GM23338 (cell line): ENCODE results near the gene SRGAP2C. TPM values are rescaled to one million over a fixed set of nuclear protein-coding genes. Genes with fewer than 3 reads are reported as not detected.
"Not testable (repeated sequence)": the region's sequence is repeated elsewhere in the genome, so short reads cannot be mapped to it uniquely, and the experiment has no call there.

Experiments
- ATAC-seq: fragments of 200-7000 bp; cut with Tn5 transposase; 3 replicates; pipeline ENCODE4 v1.9.1; 2020
- DNase-seq: peaks from one replicate; pipeline ENCODE4 v3.0.0-alpha.2; 2015; ENCODE audit warnings: low spot score
- H2AFZ ChIP-seq: fragments of 200-600 bp; sonication (generic); 2 replicates; pipeline ENCODE4 v1.8.0; 2016; ENCODE audit warnings: antibody characterized with exemption, mild to moderate bottlenecking, moderate library complexity
- H3F3A ChIP-seq: fragments of 200-600 bp; sonication (generic); replicated peaks from 2 replicates; pipeline ENCODE4 v1.8.0; 2017; ENCODE audit warnings: antibody characterized with exemption, mixed run types, low read depth
- H3K27ac ChIP-seq: fragments of 200-600 bp; sonication (generic); 2 replicates; pipeline ENCODE4 v1.6.1; 2016; ENCODE audit warnings: low read depth
- H3K27me3 ChIP-seq: fragments of 200-600 bp; sonication (generic); 2 replicates; pipeline ENCODE4 v1.8.0; 2016; ENCODE audit warnings: mild to moderate bottlenecking, mixed run types, moderate library complexity; ENCODE audit not compliant: insufficient read depth
- H3K36me3 ChIP-seq: fragments of 200-600 bp; sonication (generic); 2 replicates; pipeline ENCODE4 v1.8.0; 2016; ENCODE audit warnings: mild to moderate bottlenecking; ENCODE audit not compliant: insufficient read depth
- H3K4me1 ChIP-seq: fragments of 200-600 bp; sonication (generic); 2 replicates; pipeline ENCODE4 v1.8.0; 2016; ENCODE audit warnings: mild to moderate bottlenecking, moderate library complexity; ENCODE audit not compliant: insufficient read depth
- H3K4me2 ChIP-seq: fragments of 200-600 bp; sonication (generic); 2 replicates; pipeline ENCODE4 v1.7.1; 2017; ENCODE audit warnings: mixed run types
- H3K4me3 ChIP-seq: fragments of 200-600 bp; sonication (generic); 2 replicates; pipeline ENCODE4 v1.6.1; 2016; ENCODE audit warnings: mixed run types
- H3K79me2 ChIP-seq: fragments of 200-600 bp; sonication (generic); replicated peaks from 2 replicates; pipeline ENCODE4 v1.8.0; 2017; ENCODE audit warnings: mild to moderate bottlenecking; ENCODE audit not compliant: insufficient read depth
- H3K9me2 ChIP-seq: fragments of 200-600 bp; sonication (generic); 2 replicates; pipeline ENCODE4 v1.8.0; 2017; ENCODE audit not compliant: insufficient read depth
- H4K20me1 ChIP-seq: fragments of 200-600 bp; sonication (generic); replicated peaks from 2 replicates; pipeline ENCODE4 v1.8.0; 2017; ENCODE audit warnings: mild to moderate bottlenecking; ENCODE audit not compliant: insufficient read depth
- H3K27ac Mint-ChIP-seq: 2 replicates; pipeline ENCODE4 v1.8.0; 2020; ENCODE audit warnings: inconsistent platforms, mild to moderate bottlenecking, moderate library complexity, mixed read lengths
- H3K27me3 Mint-ChIP-seq: 3 replicates; pipeline ENCODE4 v1.8.0; 2022; ENCODE audit warnings: low read depth, mild to moderate bottlenecking, moderate library complexity, mixed read lengths, inconsistent platforms; ENCODE audit not compliant: insufficient read depth, poor library complexity
- H3K36me3 Mint-ChIP-seq: 3 replicates; pipeline ENCODE4 v1.8.0; 2021; ENCODE audit warnings: low read depth, mild to moderate bottlenecking, inconsistent platforms, moderate library complexity, mixed read lengths
- H3K4me1 Mint-ChIP-seq: 3 replicates; pipeline ENCODE4 v1.8.0; 2020; ENCODE audit warnings: mild to moderate bottlenecking, inconsistent platforms, mixed read lengths
- H3K4me3 Mint-ChIP-seq: 3 replicates; pipeline ENCODE4 v1.8.0; 2021; ENCODE audit warnings: moderate library complexity, mild to moderate bottlenecking, inconsistent platforms, mixed read lengths
- H3K9me3 Mint-ChIP-seq: 3 replicates; pipeline ENCODE4 v1.8.0; 2020; ENCODE audit warnings: moderate library complexity, mild to moderate bottlenecking, inconsistent platforms, mixed read lengths
- polyA plus RNA-seq: library from polyadenylated mRNA; unstranded; fragments of >200 nt; fragmentation: Nextera tagmentation; extraction: Ambion mirVana; gene quantifications from 2 replicates; pipeline ENCODE4 v1.2.1, GENCODE V29; 2016
- total RNA-seq: library from RNA; depleted of rRNA; stranded (reverse); fragments of >200 nt; shearing (Covaris generic); gene quantifications from 2 replicates; pipeline ENCODE4 v1.2.3, GENCODE V29; 2014

SRGAP2C gene
- total and polyA plus RNA-seq, 2 experiments from 2014 or later: 18.0 to 20.4 TPM

DNA sequence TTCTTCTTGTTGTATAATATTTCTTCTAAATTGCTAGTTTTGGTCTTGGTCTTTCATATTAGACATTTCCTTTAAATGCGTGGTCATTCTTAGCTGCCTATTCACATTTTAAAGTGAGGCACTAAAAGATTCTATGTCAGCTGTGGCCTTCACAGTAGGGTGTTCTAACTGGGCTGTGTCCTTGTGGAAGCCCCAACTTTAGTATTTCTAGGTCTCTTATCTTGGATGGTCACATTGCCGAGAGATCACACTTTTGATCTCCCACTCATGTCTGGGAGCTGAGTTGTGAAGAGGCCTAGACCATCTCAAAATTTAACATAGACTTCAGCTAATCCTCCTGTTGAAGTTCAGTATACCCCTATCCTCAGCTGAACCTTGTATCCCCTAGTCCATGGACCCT, 185.2 kb downstream of the SRGAP2C start:
- not testable (repeated sequence) for H3K4me2 ChIP-seq, H3F3A ChIP-seq, H3K27ac Mint-ChIP-seq, H2AFZ ChIP-seq, H3K4me3 ChIP-seq, H3K9me3 Mint-ChIP-seq, H3K4me1 Mint-ChIP-seq, DNase-seq, H3K79me2 ChIP-seq, H3K36me3 Mint-ChIP-seq, H3K9me2 ChIP-seq, ATAC-seq, H3K4me3 Mint-ChIP-seq, H3K36me3 ChIP-seq, H3K27me3 ChIP-seq, H3K4me1 ChIP-seq, H3K27ac ChIP-seq, H3K27me3 Mint-ChIP-seq, H4K20me1 ChIP-seq

DNA sequence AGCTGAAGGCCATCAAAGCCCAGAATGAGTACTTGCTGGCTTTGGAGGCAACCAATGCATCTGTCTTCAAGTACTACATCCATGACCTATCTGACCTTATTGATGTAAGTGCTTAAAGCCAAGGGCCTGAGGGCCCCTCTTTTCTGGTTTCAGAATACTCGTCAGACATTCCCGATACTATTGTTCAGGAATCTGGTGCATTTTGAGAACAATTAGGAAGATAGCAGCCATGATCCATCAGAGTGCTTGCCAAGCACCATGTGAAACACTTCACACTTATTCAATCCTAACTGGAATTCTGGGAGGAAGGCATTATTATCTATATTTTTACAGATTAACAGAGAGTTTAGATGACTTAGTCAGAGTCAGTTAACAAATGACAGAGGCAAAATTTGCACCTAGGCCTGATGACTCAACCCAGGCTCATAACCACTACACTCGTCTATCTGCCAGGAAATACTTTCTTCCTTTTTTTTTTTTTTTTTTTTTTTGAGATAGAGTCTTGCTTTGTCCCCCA, 190.1 kb downstream of the SRGAP2C start:
- not testable (repeated sequence) for H3K4me1 Mint-ChIP-seq, ATAC-seq, H3K4me3 Mint-ChIP-seq, H3K27me3 ChIP-seq, DNase-seq, H4K20me1 ChIP-seq, H3K27me3 Mint-ChIP-seq, H3F3A ChIP-seq, H3K4me1 ChIP-seq, H3K4me3 ChIP-seq, H3K27ac Mint-ChIP-seq, H3K9me2 ChIP-seq, H2AFZ ChIP-seq, H3K36me3 ChIP-seq, H3K27ac ChIP-seq, H3K9me3 Mint-ChIP-seq, H3K4me2 ChIP-seq, H3K36me3 Mint-ChIP-seq, H3K79me2 ChIP-seq

DNA sequence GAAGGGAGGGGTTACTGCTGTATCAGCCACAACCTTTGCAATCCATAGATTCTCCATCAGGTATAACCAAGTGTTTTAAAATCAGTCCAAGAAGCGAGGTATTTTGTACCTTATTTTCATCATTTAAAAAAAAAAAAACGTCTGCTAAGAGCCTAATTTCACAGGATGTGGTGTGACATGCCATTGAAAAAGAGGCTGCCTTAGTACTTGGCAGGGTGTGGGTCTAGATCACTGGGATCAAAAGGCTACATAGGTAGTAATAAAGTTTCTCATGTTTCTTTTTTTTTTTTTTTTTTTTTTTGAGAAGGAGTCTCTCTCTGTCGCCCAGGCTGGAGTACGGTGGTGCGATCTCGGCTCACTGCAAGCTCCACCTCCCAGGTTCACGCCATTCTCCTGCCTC, 192.2 kb downstream of the SRGAP2C start:
- not testable (repeated sequence) for H4K20me1 ChIP-seq, H3K27me3 ChIP-seq, H3K9me3 Mint-ChIP-seq, H3K36me3 ChIP-seq, H3K9me2 ChIP-seq, H3K4me1 ChIP-seq, H2AFZ ChIP-seq, H3K4me1 Mint-ChIP-seq, H3K4me2 ChIP-seq, H3K27ac Mint-ChIP-seq, ATAC-seq, H3K4me3 ChIP-seq, H3K79me2 ChIP-seq, DNase-seq, H3K36me3 Mint-ChIP-seq, H3K27me3 Mint-ChIP-seq, H3K4me3 Mint-ChIP-seq, H3K27ac ChIP-seq, H3F3A ChIP-seq

GRCh38 chr1:121378757-121379156, 194.0 kb downstream of the SRGAP2C start:
- not testable (repeated sequence) for H3K4me2 ChIP-seq

DNA sequence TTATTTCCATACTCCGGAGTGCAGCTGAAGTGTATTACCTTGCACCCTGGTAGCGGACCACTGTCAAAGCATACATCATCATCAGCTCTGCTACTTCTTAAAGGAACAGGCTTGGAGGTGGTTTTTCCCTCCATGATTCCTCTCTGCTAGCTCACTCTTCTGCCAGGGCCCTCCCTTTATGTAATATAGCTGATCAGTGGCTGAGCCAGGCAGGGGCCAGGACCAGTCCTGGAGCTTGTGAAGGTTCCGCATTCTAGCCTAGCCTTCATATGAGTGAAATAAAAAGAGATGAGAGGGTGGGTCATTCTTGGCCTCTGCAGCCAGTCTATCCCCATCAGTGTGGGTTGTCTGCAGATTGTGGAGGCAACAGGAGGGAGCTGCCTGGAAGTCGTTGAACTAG, 200.0 kb downstream of the SRGAP2C start:
- not testable (repeated sequence) for ATAC-seq, H3K4me1 Mint-ChIP-seq, H3K4me2 ChIP-seq, H3K4me3 ChIP-seq, H3K79me2 ChIP-seq, H3K27ac Mint-ChIP-seq, H3K36me3 Mint-ChIP-seq, H3F3A ChIP-seq, H3K9me3 Mint-ChIP-seq, H3K27ac ChIP-seq, H3K4me1 ChIP-seq, H3K4me3 Mint-ChIP-seq, H2AFZ ChIP-seq, DNase-seq, H3K36me3 ChIP-seq, H4K20me1 ChIP-seq, H3K27me3 Mint-ChIP-seq, H3K27me3 ChIP-seq, H3K9me2 ChIP-seq

More at GRCh38 chr1:121378757-121379156, 194.0 kb downstream of the SRGAP2C start:
- H3K4me3 Mint-ChIP-seq, H4K20me1 ChIP-seq, H3K27me3 ChIP-seq, H3K79me2 ChIP-seq, H3K4me1 ChIP-seq, H3K4me3 ChIP-seq, H3F3A ChIP-seq, H3K36me3 Mint-ChIP-seq, H3K4me1 Mint-ChIP-seq, H3K9me2 ChIP-seq, ATAC-seq, H3K27ac Mint-ChIP-seq, H3K36me3 ChIP-seq, H3K27ac ChIP-seq, H3K27me3 Mint-ChIP-seq, DNase-seq, H2AFZ ChIP-seq, H3K9me3 Mint-ChIP-seq: not testable (repeated sequence)

DNA sequence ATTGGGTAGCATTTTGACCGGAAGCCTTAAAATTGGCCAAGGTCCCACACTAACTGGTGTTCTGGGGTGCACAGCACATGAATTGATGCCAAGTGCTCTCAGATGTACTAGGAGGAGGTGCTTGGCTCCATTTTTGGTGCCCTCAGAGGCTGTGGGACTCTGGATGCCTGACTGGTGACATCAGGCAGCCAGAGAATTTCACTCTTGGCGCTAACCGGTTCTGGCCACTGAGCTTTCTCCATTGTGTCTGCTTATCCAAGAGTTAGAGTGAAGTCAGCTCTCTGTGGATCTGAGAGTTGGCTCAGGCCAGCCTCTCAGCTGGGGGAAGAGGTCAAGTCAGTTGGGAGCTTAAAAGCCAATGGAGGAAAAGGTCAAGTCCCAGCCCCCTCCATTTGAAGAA, 200.4 kb downstream of the SRGAP2C start:
- H3K4me2 ChIP-seq, DNase-seq, H3K4me3 ChIP-seq, ATAC-seq, H4K20me1 ChIP-seq, H2AFZ ChIP-seq, H3F3A ChIP-seq, H3K79me2 ChIP-seq, H3K36me3 ChIP-seq, H3K27me3 ChIP-seq, H3K36me3 Mint-ChIP-seq, H3K4me3 Mint-ChIP-seq, H3K27ac Mint-ChIP-seq, H3K27me3 Mint-ChIP-seq, H3K4me1 Mint-ChIP-seq, H3K9me2 ChIP-seq, H3K27ac ChIP-seq, H3K4me1 ChIP-seq, H3K9me3 Mint-ChIP-seq: not testable (repeated sequence)
